Cardiac fibroblast (primary cell): ENCODE measurements around the gene NSUN6.
A peak's percentile ranks its signal among the peaks of the same experiment; 100 is the strongest.

ENCODE experiments used
- DNase-seq, 2 donors: peaks; one replicate each; pipeline versions ENCODE4 v3.0.0 to v3.0.0-alpha.2; 2010; ENCODE audit warnings: low read depth in 2 of 2
- H3K4me3 ChIP-seq, 2 donors: replicated peaks in 1 of 2; 1 replicate in 1 of 2; 2 replicates in 1 of 2; pipeline ENCODE4 v1.5.1; 2011; ENCODE audit warnings: low read depth in 2 of 2, low read length in 2 of 2, mild to moderate bottlenecking in 2 of 2, moderate library complexity in 1 of 2
- CTCF ChIP-seq: IDR thresholded peaks from one replicate; pipeline ENCODE4 v1.5.1; 2011; ENCODE audit warnings: low read depth, mild to moderate bottlenecking, low read length, inconsistent platforms

NSUN6 gene

DNA sequence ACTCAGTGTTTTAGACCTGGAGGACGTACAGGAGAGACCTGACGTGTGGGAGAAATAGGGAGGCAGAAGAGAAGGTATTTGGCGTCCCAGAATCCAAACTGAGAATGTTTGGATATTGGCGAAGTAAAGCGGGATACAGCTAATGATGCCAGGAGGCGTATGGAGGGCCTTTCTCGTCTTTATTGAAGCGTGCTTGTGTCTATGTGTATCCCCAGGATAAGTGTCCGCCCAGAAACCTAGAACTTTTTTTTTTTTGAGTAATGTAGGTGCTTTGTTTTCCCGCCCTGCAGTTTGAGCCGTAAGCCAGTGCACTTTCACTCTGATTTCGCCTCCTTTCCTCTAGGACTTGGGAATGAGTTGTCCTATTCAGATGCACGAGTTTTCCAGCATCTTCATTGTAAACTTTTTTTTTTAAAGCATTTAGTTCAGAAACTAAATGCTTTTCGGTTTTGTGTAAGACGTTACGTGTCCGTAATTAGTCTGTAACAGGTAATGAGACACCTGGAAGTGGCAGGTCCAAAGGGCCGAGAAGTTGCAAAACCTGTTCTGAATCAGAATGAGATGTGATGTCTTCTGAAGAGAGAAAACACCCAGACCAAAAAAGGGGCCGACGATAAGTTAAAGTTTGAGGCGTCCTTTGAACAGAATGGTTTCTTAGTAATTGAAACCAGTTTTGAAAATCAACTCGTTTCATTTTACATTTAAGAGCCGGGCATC is 8.6 kb upstream of the NSUN6 start:
- peak; percentile 45 to 47 for DNase-seq

GRCh38 chr10:18659125-18659818 is 7.9 kb upstream of the NSUN6 start, which contains the start of gene ARL5B:
TSS of gene ARL5B (plus strand) at chr10:18659431. CDS start at chr10:18659638, 207 bp downstream.
- TF ChIP-seq CTCF: no peak
- peak within 1 kb of the TSS; percentile 87 to 98 for H3K4me3 ChIP-seq
- DNase-seq: peak; percentile 99 to 100

More for the DNA sequence above, 8.6 kb upstream of the NSUN6 start:
- no peak for TF ChIP-seq CTCF
- peak overlapping the region; percentile 87 to 98 for H3K4me3 ChIP-seq

- DNase-seq: peak; percentile 54 to 60
Observed at GRCh38 chr10:18658271-18659124, 7.1 kb upstream of the NSUN6 start.

GRCh38 chr10:18656724-18657123 is 5.3 kb upstream of the NSUN6 start:
- H3K4me3 ChIP-seq: no peak overlapping the region
- DNase-seq: no peak
- no peak for TF ChIP-seq CTCF

More at GRCh38 chr10:18658271-18659124, 7.1 kb upstream of the NSUN6 start:
- no peak for TF ChIP-seq CTCF
- H3K4me3 ChIP-seq: peak overlapping the region; percentile 87 to 98

- TF ChIP-seq CTCF: no peak
Observed at GRCh38 chr10:18653112-18653511, 1.7 kb upstream of the NSUN6 start.

DNA sequence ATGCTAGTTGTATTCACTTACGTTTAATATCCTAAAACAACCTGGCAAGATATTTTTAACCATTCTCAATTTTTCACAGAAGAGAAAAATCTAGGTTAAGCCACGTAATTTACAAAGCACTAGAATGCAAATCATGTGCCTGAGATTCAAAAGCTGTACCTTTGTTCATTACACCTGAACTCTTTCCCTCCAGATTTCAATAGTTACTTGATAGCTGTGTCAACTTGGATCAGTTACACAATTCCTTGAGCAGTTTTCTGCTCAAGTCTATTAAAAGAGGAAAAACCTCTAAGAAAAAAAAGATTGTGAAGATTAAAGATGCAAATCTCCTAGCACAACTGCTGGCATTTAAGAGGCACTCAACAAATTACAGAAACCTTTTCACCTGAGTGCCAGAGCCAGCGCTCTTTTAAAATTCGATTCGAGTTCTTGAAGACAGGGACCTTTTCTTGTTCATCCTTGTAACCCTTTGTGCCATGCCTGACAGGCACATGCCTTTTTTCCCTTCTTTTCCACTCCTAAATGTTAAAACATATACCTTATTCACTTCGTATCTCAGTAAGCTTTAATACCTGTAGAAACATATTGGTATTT is 886 bp downstream of the NSUN6 start:
- peak overlapping the region; percentile 80 to 81 for H3K4me3 ChIP-seq
- peak in 1 of 2 donors; percentile 11 for DNase-seq
- TF ChIP-seq CTCF: no peak

More at GRCh38 chr10:18653112-18653511, 1.7 kb upstream of the NSUN6 start:
- no peak overlapping the region for H3K4me3 ChIP-seq
- no peak for DNase-seq
